Smooth muscle cell (in vitro differentiated cells): ENCODE data around the gene ZCCHC14. TPM values are rescaled to one million over a fixed set of nuclear protein-coding genes. Genes with fewer than 3 reads are reported as not detected.

Experiments used
- DNase-seq: peaks from one replicate; lab custom pipeline; 2025; ENCODE audit not compliant: unreplicated experiment; lab: John Stamatoyannopoulos, UW
- H2AFZ ChIP-seq: fragments of 200-600 bp; sonication (generic); 2 replicates; pipeline ENCODE4 v1.6.0; 2016; ENCODE audit warnings: antibody characterized with exemption, low read depth, mild to moderate bottlenecking
- H3F3A ChIP-seq: fragments of 200-600 bp; sonication (generic); 2 replicates; pipeline ENCODE4 v1.6.0; 2017; ENCODE audit warnings: antibody characterized with exemption, low read depth
- H3K27ac ChIP-seq: fragments of 200-600 bp; sonication (generic); 2 replicates; pipeline ENCODE4 v1.5.1; 2016; ENCODE audit warnings: low read depth, mild to moderate bottlenecking
- H3K27me3 ChIP-seq: fragments of 200-600 bp; sonication (generic); 2 replicates; pipeline ENCODE4 v1.6.1; 2016; ENCODE audit warnings: low read depth, mild to moderate bottlenecking
- H3K36me3 ChIP-seq: fragments of 200-600 bp; sonication (generic); 2 replicates; pipeline ENCODE4 v1.5.1; 2016; ENCODE audit warnings: low read depth
- H3K4me1 ChIP-seq: fragments of 200-600 bp; sonication (generic); 2 replicates; pipeline ENCODE4 v1.5.1; 2016; ENCODE audit warnings: low read depth
- H3K4me2 ChIP-seq: fragments of 200-600 bp; sonication (generic); 2 replicates; pipeline ENCODE4 v1.6.0; 2016; ENCODE audit warnings: mild to moderate bottlenecking
- H3K4me3 ChIP-seq: fragments of 200-600 bp; sonication (generic); 2 replicates; pipeline ENCODE4 v1.5.1; 2016; ENCODE audit warnings: mild to moderate bottlenecking
- H3K79me2 ChIP-seq: fragments of 200-600 bp; sonication (generic); 2 replicates; pipeline ENCODE4 v1.6.0; 2016; ENCODE audit warnings: low read depth, mild to moderate bottlenecking
- H3K9ac ChIP-seq: fragments of 200-600 bp; sonication (generic); 2 replicates; pipeline ENCODE4 v1.6.0; 2016; ENCODE audit warnings: low read depth
- H3K9me3 ChIP-seq: fragments of 200-600 bp; sonication (generic); replicated peaks from 2 replicates; pipeline ENCODE4 v1.5.1; 2016; ENCODE audit warnings: low read depth
- H4K20me1 ChIP-seq: fragments of 200-600 bp; sonication (generic); 2 replicates; pipeline ENCODE4 v1.6.0; 2016; ENCODE audit warnings: low read depth
- CTCF ChIP-seq: fragments of 200-600 bp; sonication (generic); IDR thresholded peaks from 2 replicates; pipeline ENCODE4 v1.5.1; 2017; ENCODE audit warnings: borderline replicate concordance, mild to moderate bottlenecking, antibody characterized with exemption; ENCODE audit not compliant: insufficient read depth, poor library complexity, severe bottlenecking
- WGBS: methylation state at CpG from one replicate; pipeline ENCODE4 v1.1.7; 2016; ENCODE audit warnings: low lambda C conversion rate; 5-methylcytosine and 5-hydroxymethylcytosine counted together
- polyA plus RNA-seq: library from polyadenylated mRNA; unstranded; fragments of >200 nt; fragmentation: Nextera tagmentation; extraction: Ambion mirVana; gene quantifications from 2 replicates; pipeline ENCODE4 v1.2.1, GENCODE V29; 2016
- total RNA-seq: library from RNA; depleted of rRNA; stranded (reverse); fragments of >200 nt; gene quantifications from 2 replicates; pipeline ENCODE4 v1.2.3, GENCODE V29; 2014

The ZCCHC14 gene
- total and polyA plus RNA-seq, 2 experiments from 2014 or later, result 4.6 to 8.5 TPM

- Histone ChIP-seq H3K4me3 (no peak overlapping the region), H3K27ac (no peak overlapping the region), H3K4me2 (no peak overlapping the region), H3F3A (no peaks in the 10 kb centered on the region), H3K36me3 (no peaks in the 10 kb centered on the region), H2AFZ (no peak overlapping the region), H3K4me1 (no peaks in the 10 kb centered on the region), H3K79me2 (peaks cover 90% of the 10 kb centered on the region), H3K9me3 (no peaks in the 10 kb centered on the region), H3K27me3 (no peaks in the 10 kb centered on the region), H3K9ac (no peak overlapping the region), H4K20me1 (peaks cover 97% of the 10 kb centered on the region)
- DNase-seq, result no peak
- 97% methylated on average over 6 of the region's 6 CpGs for whole genome bisulfite sequencing
- TF ChIP-seq CTCF, result no peak
Observed at GRCh38 chr16:87376660-87377059, 116.2 kb downstream of the ZCCHC14 start.

GRCh38 chr16:87375426-87376135, 117.2 kb downstream of the ZCCHC14 start:
- no peaks in the 10 kb centered on the region for H3K36me3 ChIP-seq
- no peak overlapping the region for H3K9ac ChIP-seq
- no peak overlapping the region for H3K4me2 ChIP-seq
- H4K20me1 ChIP-seq, result peaks cover 97% of the 10 kb centered on the region
- peaks cover 87% of the 10 kb centered on the region for H3K79me2 ChIP-seq
- TF ChIP-seq CTCF, result no peak
- no peak for DNase-seq
- H2AFZ ChIP-seq, result no peak overlapping the region
- H3K27ac ChIP-seq, result no peak overlapping the region
- H3K27me3 ChIP-seq, result no peaks in the 10 kb centered on the region
- H3F3A ChIP-seq, result no peaks in the 10 kb centered on the region
- H3K4me1 ChIP-seq, result no peaks in the 10 kb centered on the region
- no peak overlapping the region for H3K4me3 ChIP-seq
- no peaks in the 10 kb centered on the region for H3K9me3 ChIP-seq
- 94% methylated on average over 9 of the region's 9 CpGs for WGBS

DNA sequence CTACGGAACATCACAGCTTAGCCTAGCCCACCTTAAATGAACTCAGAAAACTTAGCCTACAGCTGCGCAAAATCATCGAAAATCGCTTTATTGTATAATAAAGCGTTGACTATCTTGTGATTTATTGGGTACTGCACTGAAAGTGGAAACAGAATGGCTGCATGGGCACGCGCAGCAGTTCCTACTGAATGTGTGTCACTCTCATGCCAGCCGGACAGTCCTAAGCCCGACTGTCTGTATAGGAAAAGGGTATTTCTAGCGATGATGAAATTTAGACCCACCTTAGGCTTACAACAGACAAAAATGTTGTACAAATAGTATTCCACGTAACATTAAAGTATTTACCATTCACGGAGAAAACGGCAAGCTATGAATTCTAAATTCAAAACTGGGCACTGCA, 118.5 kb downstream of the ZCCHC14 start:
- Histone ChIP-seq H3K27me3 (no peaks in the 10 kb centered on the region), H3K27ac (no peak overlapping the region), H3K79me2 (peaks cover 85% of the 10 kb centered on the region), H3K4me3 (no peak overlapping the region), H2AFZ (no peak overlapping the region), H3K9ac (no peak overlapping the region), H3K9me3 (no peaks in the 10 kb centered on the region), H4K20me1 (peaks cover 96% of the 10 kb centered on the region), H3K4me2 (no peak overlapping the region), H3F3A (no peaks in the 10 kb centered on the region), H3K36me3 (no peaks in the 10 kb centered on the region), H3K4me1 (no peaks in the 10 kb centered on the region)
- 98% methylated on average over 13 of the region's 13 CpGs for WGBS
- DNase-seq, result no peak
- TF ChIP-seq CTCF, result no peak

GRCh38 chr16:87372305-87372704, 120.5 kb downstream of the ZCCHC14 start:
- Histone ChIP-seq H3F3A (no peaks in the 10 kb centered on the region), H4K20me1 (peaks cover 98% of the 10 kb centered on the region), H3K4me3 (no peak overlapping the region), H3K36me3 (no peaks in the 10 kb centered on the region), H3K79me2 (peaks cover 81% of the 10 kb centered on the region), H3K27me3 (no peaks in the 10 kb centered on the region), H3K9ac (no peak overlapping the region), H3K4me1 (no peaks in the 10 kb centered on the region), H3K27ac (no peak overlapping the region), H3K9me3 (no peaks in the 10 kb centered on the region), H3K4me2 (no peak overlapping the region), H2AFZ (no peak overlapping the region)
- TF ChIP-seq CTCF, result no peak
- over 99% methylated on average over 4 of the region's 4 CpGs for WGBS
- DNase-seq, result no peak
